Posterior vena cava (tissue), 2 donors: ENCODE results near the gene CA10. TPM values are rescaled to one million over a fixed set of nuclear protein-coding genes. Genes with fewer than 3 reads are reported as not detected.

Experiments
- DNase-seq: peaks from one replicate; pipeline ENCODE4 v3.0.0-alpha.2; 2020; ENCODE audit warnings: low spot score
- intact Hi-C, 2 donors: fragments of 100-400 bp; cut with DNase I; formaldehyde crosslinking; loops; one replicate each; pipeline versions ENCODE4 v1.14.1 to v1.14.2; 2022 to 2023
- total RNA-seq, 2 donors: library from RNA; stranded (reverse); fragmentation: NEBNext Ultra II Directional; extraction: Animal tissue kit (Norgen Biotek cat#: 25700); gene quantifications; one replicate each; pipeline ENCODE4 v1.2.1, GENCODE V29; 2021
- donor health status: DM: yes; HTN: yes; CAD: no.
- donor health status: DM: yes; HTN: yes; CAD: no.

The CA10 gene
- total RNA-seq, 2 donors from 2014 or later: not detected

- intact Hi-C loops: no loop called here
Measured at GRCh38 chr17:51908841-51909537, 249.5 kb downstream of the CA10 start.

GRCh38 chr17:51907041-51907440, 251.5 kb downstream of the CA10 start:
- intact Hi-C loops: no loop called here
- no peak for DNase-seq

More at GRCh38 chr17:51908841-51909537, 249.5 kb downstream of the CA10 start:
- no peak for DNase-seq

- no peak for DNase-seq
- intact Hi-C loops: no loop called here
Measured at GRCh38 chr17:51904379-51904778, 254.1 kb downstream of the CA10 start.

- DNase-seq: no peak
- intact Hi-C loops: no loop called here
Measured at GRCh38 chr17:51901242-51901641, 257.3 kb downstream of the CA10 start.

GRCh38 chr17:51891936-51892335, 266.6 kb downstream of the CA10 start:
- intact Hi-C loops: no loop called here
- no peak for DNase-seq

GRCh38 chr17:51890710-51891109, 267.8 kb downstream of the CA10 start:
- intact Hi-C loops: no loop called here
- DNase-seq: no peak

GRCh38 chr17:51888816-51889215, 269.7 kb downstream of the CA10 start:
- DNase-seq: no peak
- intact Hi-C loops: no loop called here

GRCh38 chr17:51876986-51877385, 281.5 kb downstream of the CA10 start:
- no peak for DNase-seq
- intact Hi-C loops: no loop called here

- intact Hi-C loops: no loop called here
- DNase-seq: no peak
Measured at GRCh38 chr17:51873302-51873701, 285.2 kb downstream of the CA10 start.

- intact Hi-C loops: no loop called here
- no peak for DNase-seq
Measured at GRCh38 chr17:51869387-51869786, 289.1 kb downstream of the CA10 start.

- intact Hi-C loops: no loop called here
- DNase-seq: no peak
Measured at GRCh38 chr17:51860954-51861561, 297.5 kb downstream of the CA10 start.

- intact Hi-C loops: no loop called here
- no peak for DNase-seq
Measured at GRCh38 chr17:51857052-51857597, 301.4 kb downstream of the CA10 start.

- intact Hi-C loops: no loop called here
- DNase-seq: no peak
Measured at GRCh38 chr17:51855806-51856205, 302.7 kb downstream of the CA10 start.

- DNase-seq: no peak
- intact Hi-C loops: no loop called here
Measured at GRCh38 chr17:51853857-51854256, 304.7 kb downstream of the CA10 start.

- DNase-seq: no peak
- intact Hi-C loops: no loop called here
Measured at GRCh38 chr17:51852603-51853002, 305.9 kb downstream of the CA10 start.

- DNase-seq: no peak
- intact Hi-C loops: no loop called here
Measured at GRCh38 chr17:51850201-51850600, 308.3 kb downstream of the CA10 start.

GRCh38 chr17:51848451-51848850, 310.1 kb downstream of the CA10 start:
- no peak for DNase-seq
- intact Hi-C loops: no loop called here

- DNase-seq: no peak
- intact Hi-C loops: no loop called here
Measured at GRCh38 chr17:51846566-51846965, 311.9 kb downstream of the CA10 start.

GRCh38 chr17:51845776-51846175, 312.7 kb downstream of the CA10 start:
- DNase-seq: no peak
- intact Hi-C loops: no loop called here

- intact Hi-C loops: no loop called here
- no peak for DNase-seq
Measured at GRCh38 chr17:51842763-51843162, 315.8 kb downstream of the CA10 start.

GRCh38 chr17:51841669-51842068, 316.8 kb downstream of the CA10 start:
- intact Hi-C loops: no loop called here
- DNase-seq: no peak
